ENCODE results near the gene SUCLG2. TPM values are rescaled to one million over a fixed set of nuclear protein-coding genes. Genes with fewer than 3 reads are reported as not detected.
A peak's percentile ranks its signal among the peaks of the same experiment; 100 is the strongest.

SUCLG2 gene
- total and polyA plus RNA-seq, 2 of the 4 experiments (the other 2 are of a cell fraction), result 26.8 to 34.6 TPM

GRCh38 chr3:67685499-67685898, 31.1 kb upstream of the SUCLG2 start:
- no peak for DNase-seq
- in situ Hi-C loops (cut with MboI; ENCODE audit: low sequenced_read_pairs), result no loop called here

More at GRCh38 chr3:67685499-67685898, 31.1 kb upstream of the SUCLG2 start:
- H3K4me1 ChIP-seq (ENCODE audit: control insufficient read depth, insufficient read depth, low read length), result no peaks in the 10 kb centered on the region
- H3K56ac ChIP-seq (ENCODE audit: extremely low read depth, insufficient read depth, low read length), result no peak overlapping the region
- no peaks in the 10 kb centered on the region for H3K9me3 ChIP-seq (ENCODE audit: control insufficient read depth, insufficient read depth, low read length)
- H2BK120ac ChIP-seq (ENCODE audit: low read depth, low read length), result no peak overlapping the region
- no peaks in the 10 kb centered on the region for H4K20me1 ChIP-seq (ENCODE audit: insufficient read depth, low read length)
- BruUV-seq (replicated peaks), result no TSS peak
- H3K27me3 ChIP-seq (ENCODE audit: control insufficient read depth, insufficient read depth, low read length), result no peaks in the 10 kb centered on the region
- ChIA-PET POLR2A (ENCODE audit: unreplicated experiment) (no interaction called here), CTCF (no interaction called here)
- no peak for ATAC-seq (ENCODE audit: low read depth)
- dilution Hi-C loops (cut with HindIII; ENCODE audit: low sequenced_read_pairs, unreplicated experiment), result no loop called here
- H3K14ac ChIP-seq (replicated peaks; ENCODE audit: low read depth, low read length), result no peak overlapping the region
- TF ChIP-seq POLR2A (IDR thresholded peaks at IDR 0.05; ENCODE audit: low read depth, low read length), result no peak
- TF ChIP-seq CHD1 (IDR thresholded peaks at IDR 0.05; ENCODE audit: low read depth, low read length), result no peak
- no peak for TF ChIP-seq USF2 (IDR thresholded peaks at IDR 0.05; ENCODE audit: low read depth, low read length)
- no peak for TF ChIP-seq RAD21 (IDR thresholded peaks at IDR 0.05; ENCODE audit: low read length)
- TF ChIP-seq MAFK (IDR thresholded peaks at IDR 0.05; ENCODE audit: low read depth, low read length), result no peak
- no peak for TF ChIP-seq CEBPB (IDR thresholded peaks at IDR 0.05; ENCODE audit: low read depth, low read length)
- H4K91ac ChIP-seq (ENCODE audit: insufficient read depth, low read depth, low read length), result no peak overlapping the region
- H3K36me3 ChIP-seq (ENCODE audit: control insufficient read depth, insufficient read depth, low read length), result no peaks in the 10 kb centered on the region
- no peak overlapping the region for H4K5ac ChIP-seq (ENCODE audit: low read depth, low read length)
- no peak overlapping the region for H2AK9ac ChIP-seq (replicated peaks; ENCODE audit: low read depth, low read length, poor library complexity)
- no peaks in the 10 kb centered on the region for H3K79me1 ChIP-seq (ENCODE audit: low read depth in 1 of 2, low read length in 2 of 2)
- H2BK20ac ChIP-seq (ENCODE audit: low read depth, low read length), result no peak overlapping the region
- H2AFZ ChIP-seq (replicated peaks; ENCODE audit: low read length, poor library complexity), result no peak overlapping the region
- H3K27ac ChIP-seq (ENCODE audit: insufficient read depth, low read length), result no peak overlapping the region
- H3K18ac ChIP-seq (ENCODE audit: low read depth, low read length), result no peak overlapping the region
- H2BK15ac ChIP-seq (ENCODE audit: low read depth, low read length), result no peak overlapping the region
- H3K4ac ChIP-seq (ENCODE audit: low read depth, low read length), result no peak overlapping the region
- WGBS, 2 experiments (ENCODE audit: extremely low coverage in 2 of 2, insufficient read length in 1 of 2), result 100% methylated on average over 1 of the region's 1 CpG; no CpG with 5 or more reads in 1 of the 2 experiments
- H3K23ac ChIP-seq (ENCODE audit: low read depth, low read length), result no peak overlapping the region
- H2BK5ac ChIP-seq (ENCODE audit: low read depth, low read length, poor library complexity, severe bottlenecking), result no peak overlapping the region
- no peak overlapping the region for H3K9ac ChIP-seq (ENCODE audit: low read depth, low read length)
- no peak overlapping the region for H2AK5ac ChIP-seq (ENCODE audit: low read depth, low read length)
- intact Hi-C loops (cut with micrococcal nuclease), result no loop called here
- no peaks in the 10 kb centered on the region for H3K9me1 ChIP-seq (ENCODE audit: insufficient read depth, low read length)
- peak overlapping the region; percentile 45; the same call in 1 of the 2 replicates for H3K4me2 ChIP-seq (ENCODE audit: low read depth, low read length)
- no peak overlapping the region for H3K4me3 ChIP-seq (ENCODE audit: insufficient read depth, low read depth, low read length)
- no peak overlapping the region for H4K8ac ChIP-seq (ENCODE audit: low read depth in 2 of 2, low read length in 2 of 2)

All from IMR-90 (cell line).